ENCODE measurements around the gene UBR2.

The UBR2 gene

GRCh38 chr6:42735976-42736375 is 172.1 kb downstream of the UBR2 start:
- no peak for DNase-seq

GRCh38 chr6:42740725-42741124 is 176.9 kb downstream of the UBR2 start:
- DNase-seq = no peak

- DNase-seq = peak; percentile 67
Observed at GRCh38 chr6:42742116-42742894, 178.5 kb downstream of the UBR2 start.
